NCI-H1105 (cell line): ENCODE results near the gene ADCK1.
"Not testable (repeated sequence)": the region's sequence is repeated elsewhere in the genome, so short reads cannot be mapped to it uniquely, and the experiment has no call there.

Source experiments
- DNase-seq: peaks from one replicate; lab custom pipeline; 2025; lab: John Stamatoyannopoulos, UW

ADCK1 gene

DNA sequence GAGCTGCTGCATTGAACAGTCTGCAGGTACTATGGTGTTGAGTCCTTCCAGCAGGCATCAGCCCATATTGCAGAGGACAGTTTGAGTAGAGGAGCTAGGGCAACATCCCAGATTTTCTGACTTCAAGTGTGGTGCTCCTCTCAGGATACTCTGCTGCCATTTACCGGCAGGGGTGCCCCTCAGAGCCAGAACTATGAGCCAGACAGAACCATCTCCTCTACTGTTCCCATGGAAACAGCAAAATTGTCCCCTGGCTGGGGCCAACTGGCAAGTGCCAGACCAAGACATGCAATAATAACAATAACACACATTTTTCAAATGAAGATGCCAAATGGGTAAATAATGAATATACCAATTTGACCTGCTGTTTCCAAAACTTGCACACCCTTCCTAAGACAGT, 102.9 kb downstream of the ADCK1 start:
- DNase-seq = no peak

DNA sequence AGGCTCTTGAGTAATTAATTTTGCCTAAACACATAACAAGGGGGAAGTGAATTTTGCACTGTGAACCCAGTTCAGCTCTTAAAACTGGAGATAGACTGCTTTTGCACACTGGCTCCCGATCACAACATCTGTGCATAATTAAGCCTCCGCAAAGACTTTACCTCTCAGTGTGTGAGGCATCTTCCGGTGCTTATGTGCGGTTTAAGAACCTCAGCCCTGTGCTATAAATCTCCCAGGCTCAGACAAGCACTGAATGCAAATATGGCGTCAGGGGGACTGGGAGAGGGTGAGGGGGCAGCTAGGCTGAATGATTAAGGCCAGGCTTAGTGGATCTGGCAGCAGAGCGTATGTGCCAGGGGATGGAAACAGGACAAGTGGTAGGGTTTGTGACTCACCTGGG, 103.3 kb downstream of the ADCK1 start:
- no peak for DNase-seq

DNA sequence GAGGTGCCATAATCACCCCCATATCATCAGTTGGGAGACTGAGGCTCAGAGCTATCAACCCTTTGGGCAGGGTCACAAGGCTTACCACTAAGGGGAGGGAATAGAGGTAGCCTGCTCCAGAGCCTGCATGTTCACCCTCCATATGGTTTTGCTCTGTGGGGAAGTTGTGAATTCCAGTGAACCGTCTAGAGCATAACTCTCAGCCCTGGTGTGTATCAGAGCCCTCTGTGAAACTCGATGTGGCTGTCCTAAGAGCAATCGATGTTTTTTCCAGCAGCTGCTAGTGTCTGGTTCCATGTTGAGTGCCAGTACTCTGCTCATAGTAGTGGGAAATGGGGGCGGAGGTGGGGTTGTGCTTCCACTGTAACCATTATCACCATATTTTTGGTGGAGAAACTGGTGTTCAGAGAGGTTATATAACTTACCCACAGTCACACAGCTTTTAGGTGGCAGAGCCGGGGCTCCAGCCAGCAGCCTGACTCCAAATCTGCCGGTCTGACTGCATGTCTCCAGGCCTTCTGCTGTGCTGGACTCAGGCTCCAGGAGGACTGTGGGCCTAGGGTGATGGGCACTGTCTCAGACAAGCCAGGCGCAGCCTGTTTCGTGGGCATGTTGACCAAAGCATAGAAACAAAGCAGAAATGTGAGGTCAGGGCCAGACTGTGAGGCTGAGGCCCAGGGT, 104.2 kb downstream of the ADCK1 start:
- no peak for DNase-seq

DNA sequence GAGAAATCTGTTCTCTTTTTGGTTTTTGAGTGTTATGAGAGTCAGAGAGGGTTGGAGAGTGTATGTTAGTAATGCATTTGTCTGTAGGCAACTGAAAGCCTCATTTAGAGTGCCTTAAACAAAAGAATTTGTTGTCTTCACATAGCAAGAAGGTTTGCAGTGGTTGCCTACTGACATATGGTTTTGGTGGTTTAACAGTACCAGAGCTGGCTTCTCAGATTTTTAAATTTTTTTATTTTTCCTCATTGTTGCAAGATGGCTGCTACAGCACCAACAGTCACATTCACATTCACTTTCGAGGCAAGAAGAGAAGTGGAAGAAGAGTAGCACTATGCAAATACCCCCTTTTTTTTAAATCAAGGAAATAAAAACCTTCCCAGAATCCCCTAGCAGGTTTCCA, 106.5 kb downstream of the ADCK1 start:
- DNase-seq = no peak

DNA sequence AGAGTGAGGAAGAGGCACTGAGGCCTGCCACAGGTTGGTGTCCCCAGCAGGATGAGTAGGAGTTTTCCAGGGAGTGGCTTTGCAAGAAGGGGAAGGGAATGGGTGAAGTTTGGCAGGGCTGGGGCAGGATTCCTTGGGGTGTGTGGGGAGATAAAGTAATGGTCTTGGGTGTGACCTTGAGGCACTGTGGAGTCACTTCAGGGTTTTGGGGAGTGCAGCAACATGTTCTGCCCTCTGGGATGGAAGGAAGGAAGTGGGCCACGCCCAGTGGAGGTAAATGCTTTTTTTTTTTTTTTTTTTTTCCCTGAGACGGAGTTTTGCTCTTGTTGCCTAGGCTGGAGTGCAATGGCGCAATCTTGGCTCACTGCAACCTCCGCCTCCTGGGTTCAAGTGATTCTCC, 108.9 kb downstream of the ADCK1 start:
- DNase-seq = no peak

DNA sequence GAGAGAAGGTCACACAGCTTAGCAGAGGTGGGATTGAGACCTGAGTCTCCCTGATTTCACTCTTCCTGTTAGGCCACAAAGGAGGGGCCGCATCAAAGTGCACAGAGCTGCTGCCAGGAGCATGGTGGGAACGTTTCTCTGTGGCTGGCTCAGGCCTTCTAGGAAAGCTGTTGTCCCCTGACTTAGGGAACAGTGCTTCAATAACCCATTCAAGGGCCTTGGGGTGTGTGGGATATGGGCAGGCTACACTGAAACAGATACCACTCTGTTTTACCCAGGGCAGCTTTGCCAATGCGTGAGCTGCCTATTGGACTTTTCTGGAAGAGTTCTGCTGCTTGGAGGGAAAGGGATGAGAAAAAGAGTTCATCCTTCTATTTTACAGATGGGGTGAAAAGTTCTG, 110.0 kb downstream of the ADCK1 start:
- DNase-seq = no peak

DNA sequence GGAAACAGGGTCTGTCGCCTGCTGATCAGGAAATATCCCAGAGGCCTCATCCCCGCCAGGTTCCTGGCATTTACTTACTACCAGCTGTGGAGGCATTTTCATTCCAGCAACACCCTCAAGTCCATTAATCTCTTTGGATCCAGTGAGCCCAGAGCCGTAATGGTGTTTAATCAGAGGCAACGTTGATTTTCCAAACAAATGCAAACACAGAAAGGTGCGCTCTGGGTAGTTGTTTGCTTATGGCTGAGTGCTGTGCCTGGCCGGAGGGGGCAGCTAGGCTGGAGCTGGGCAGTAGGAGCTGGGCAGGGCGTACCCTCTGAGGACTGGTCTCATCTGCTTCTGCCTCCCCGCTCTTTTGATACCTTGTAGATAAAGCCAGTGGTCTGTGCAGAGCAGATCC, 110.6 kb downstream of the ADCK1 start:
- DNase-seq = no peak

DNA sequence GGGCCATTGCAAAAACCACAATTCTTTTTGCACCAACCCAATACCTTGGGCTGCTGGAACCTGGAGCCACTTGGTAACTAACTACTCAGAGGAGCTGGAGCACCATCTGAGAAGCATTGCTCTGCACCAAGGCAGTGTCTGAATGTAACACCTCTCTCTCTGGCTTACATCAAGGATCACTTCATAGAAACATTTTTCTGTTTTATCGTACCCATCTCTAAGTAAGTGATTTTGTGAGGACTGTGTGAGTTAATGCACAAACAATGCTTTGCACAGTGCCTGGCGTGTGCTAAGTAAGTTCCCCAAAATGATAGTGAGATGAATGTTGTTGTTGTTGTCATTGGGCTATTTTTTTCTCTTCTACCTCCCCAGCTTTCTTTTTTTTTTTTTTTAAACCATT, 111.4 kb downstream of the ADCK1 start:
- DNase-seq = no peak

DNA sequence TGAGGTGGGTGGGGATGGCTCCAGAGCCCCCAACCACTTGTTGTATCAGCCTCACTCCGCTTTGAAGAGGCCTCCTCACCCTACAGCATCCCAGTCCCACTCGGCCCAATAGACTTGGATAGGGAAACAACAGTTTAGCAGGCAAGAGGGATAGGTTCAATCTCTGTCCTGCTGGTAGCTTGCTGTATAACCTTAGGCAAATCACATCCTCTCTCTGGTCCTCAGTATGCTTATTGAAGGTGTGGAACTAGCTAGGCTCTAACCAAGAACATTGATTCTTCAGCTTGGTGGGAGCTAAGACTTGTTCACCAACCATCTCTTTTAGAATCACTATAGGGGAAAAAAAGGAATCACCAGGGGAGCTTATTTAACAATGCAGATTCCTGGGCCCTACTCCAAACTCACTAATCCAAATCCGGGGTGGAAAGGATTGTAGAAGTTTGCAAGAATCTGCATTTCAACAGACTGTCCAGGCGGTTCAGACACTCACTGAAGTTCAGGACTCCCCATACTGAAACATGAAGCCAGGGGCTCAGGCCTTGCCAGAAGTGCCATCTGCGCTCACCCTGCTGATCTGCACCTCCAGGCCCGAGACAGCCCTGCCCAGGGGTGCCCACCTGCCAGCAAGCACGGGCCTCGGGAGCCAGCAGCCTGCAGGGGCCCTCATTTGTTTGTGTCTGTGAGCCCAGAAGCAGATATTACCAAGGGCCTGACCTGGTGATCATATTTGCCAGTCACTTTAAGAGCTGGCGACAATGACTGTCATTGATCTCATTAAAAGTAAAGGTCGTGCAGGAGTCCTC, 113.0 kb downstream of the ADCK1 start:
- no peak for DNase-seq

DNA sequence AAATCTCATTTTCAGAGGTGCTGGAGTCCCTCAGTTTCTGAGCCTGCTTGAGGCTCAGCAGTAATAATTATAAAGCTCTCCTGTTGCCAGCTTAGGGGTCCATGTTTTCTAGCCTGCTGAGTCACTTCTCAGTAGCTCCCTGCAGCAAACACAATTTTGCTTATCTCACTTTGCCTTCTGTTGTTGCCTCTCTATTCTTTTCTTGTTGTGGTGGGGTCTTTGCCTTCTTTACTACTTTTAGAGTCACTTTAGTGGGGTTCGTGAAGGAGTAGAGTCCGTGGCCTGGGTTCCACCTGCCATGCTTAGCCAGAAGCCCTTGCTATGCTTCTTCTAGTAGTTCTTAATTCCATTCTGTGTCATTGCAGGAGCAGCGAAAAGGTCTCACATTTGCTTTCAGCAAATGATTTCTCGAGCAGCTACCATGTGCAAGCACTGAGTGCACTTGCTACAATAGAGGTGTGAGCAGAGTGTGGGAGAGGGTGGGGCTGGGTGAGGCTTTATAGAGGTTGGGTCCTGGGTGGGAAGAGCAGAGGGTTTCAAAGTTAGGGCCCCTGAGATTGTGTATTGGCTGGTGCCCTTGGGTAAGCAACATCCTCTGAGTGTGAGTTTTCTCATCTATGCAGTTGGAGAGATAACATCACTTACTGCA, 114.3 kb downstream of the ADCK1 start:
- no peak for DNase-seq

DNA sequence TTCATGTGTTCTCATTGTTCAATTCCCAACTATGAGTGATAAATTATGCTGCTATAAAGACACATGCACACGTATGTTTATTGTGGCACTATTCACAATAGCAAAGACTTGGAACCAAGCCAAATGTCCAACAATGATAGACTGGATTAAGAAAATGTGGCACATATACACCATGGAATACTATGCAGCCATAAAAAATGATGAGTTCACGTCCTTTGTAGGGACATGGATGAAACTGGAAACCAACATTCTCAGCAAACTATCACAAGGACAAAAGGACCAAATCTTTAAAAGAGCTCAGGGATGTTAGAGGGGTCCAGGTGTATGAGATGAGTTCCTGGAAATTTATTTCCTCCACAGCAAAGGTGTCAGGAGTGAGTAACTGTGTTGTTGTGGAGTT, 115.5 kb downstream of the ADCK1 start:
- DNase-seq = not testable (repeated sequence)

DNA sequence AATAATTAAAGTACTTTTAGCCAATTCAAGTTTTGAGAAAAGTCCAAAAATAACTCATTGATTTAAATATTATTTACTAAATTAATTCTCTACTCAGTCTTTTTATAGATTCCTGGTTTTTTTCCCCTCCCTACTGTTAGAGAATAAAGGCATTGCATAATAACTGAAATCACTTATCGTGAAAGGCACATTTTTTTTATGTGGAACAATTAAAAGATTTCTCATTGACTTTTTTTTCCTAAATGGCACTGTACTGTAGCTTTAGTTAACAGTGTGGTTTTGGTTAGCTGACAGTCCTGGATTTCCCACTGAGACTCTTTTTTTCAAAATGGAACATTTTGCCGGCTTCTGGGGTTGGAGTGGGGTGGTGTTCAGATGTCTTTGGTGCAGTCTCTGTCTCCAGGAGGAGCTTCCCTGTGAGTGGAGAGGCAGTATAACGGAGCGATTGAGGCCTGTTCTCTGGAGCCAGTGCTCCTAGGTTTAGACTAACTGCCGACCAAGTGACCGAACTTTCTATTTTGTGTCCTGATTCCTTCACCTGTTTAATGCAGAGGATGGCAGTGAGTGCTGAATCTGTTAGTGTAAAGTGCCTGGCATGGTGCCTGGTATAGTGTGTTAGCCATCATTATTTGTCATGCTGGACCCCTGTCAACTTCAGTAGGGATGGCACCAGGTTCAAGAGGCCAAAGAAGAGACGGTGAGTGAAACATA, 117.7 kb downstream of the ADCK1 start:
- no peak for DNase-seq

DNA sequence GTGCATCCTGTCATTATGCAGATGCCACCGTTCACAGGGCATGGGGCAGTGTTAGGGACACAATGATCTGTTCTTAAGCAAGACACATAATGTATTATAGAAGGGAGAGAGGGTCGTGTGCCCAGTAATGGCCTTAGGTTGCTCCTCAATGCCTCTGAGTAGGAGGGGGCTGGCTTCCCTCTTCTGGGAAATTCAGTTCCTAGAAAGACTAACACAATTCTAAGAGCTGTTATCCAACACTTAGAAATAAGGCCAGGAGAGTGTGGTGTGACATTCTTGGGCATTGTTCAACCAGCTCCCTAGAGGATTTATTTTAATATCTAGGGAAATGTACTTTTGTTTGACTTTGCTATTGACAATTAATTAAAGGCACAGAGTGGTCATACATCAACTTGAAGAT, 118.5 kb downstream of the ADCK1 start:
- no peak for DNase-seq

DNA sequence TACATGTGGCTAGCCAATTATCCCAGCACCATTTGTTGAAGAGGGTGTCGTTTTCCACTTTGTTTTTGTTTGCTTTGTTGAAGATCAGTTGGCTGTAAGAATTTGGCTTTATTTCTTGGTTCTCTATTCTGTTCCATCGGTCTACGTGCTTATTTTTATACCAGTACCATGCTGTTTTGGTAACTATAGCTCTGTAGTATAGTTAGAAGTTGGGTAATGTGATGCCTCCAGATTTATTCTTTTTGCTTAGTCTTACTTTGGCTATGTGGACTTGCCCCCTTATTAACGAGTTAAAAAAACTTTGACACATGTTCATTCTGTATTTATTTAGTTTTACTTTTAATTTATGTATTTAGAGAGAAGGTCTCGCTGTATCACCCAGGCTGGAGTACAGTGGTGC, 120.4 kb downstream of the ADCK1 start:
- DNase-seq = no peak

DNA sequence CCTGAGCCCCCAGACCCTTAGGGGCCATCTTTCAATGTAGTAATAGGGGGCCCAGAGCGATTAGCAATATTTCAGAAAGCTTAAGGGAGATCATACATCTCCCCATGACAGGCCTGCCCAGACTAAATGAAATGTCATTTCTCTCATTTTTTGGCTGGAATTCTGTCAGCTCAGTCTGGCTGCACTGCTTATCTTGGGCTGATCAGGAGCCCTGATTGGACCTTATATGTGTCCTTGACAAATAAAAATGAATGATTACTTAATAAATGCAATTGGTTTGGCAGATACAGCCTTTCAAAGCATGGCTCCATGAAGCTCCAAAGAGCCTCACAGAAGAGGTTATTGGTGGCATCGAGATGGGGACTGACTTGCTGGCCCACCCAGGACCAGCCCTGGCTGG, 121.9 kb downstream of the ADCK1 start:
- no peak for DNase-seq

DNA sequence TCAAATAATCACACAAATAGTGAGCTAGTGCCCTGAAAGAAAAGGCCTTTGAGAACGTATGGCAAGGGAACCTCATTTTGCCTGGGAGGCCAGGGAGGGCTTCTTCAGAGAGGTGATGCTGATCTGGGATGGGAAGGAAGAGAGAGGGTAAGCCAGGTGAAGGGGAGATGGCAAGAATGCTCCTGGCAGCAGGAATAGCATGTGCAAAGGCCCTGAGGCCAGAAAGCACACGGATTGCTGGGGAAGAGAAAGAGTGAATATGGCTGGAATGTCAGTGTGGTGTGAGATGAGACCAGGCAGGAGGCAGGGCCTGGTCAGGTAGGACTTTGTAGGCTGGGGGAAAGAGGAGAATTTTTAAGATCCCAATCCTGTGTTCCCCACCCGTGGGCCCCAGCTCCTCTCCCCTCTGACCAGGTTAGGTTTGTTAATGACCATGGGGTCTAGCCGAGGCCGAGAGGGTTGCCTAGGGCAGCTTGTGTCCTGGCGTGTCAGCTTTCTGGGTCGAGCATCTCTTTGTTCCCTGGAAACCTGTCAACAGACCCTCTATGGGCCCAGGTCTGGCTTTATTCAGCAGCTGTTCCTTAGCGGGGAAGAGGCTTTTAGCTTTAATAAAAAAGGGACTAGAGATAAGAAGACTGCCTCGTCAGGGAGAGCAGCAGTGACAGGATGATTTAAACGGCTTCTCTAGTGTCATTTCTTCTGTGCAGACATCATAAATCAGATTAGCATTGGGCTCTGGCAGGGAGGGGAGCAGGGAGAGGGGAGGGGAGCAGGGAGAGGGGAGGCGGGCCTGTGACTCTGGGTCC, 123.4 kb downstream of the ADCK1 start:
- DNase-seq = no peak

DNA sequence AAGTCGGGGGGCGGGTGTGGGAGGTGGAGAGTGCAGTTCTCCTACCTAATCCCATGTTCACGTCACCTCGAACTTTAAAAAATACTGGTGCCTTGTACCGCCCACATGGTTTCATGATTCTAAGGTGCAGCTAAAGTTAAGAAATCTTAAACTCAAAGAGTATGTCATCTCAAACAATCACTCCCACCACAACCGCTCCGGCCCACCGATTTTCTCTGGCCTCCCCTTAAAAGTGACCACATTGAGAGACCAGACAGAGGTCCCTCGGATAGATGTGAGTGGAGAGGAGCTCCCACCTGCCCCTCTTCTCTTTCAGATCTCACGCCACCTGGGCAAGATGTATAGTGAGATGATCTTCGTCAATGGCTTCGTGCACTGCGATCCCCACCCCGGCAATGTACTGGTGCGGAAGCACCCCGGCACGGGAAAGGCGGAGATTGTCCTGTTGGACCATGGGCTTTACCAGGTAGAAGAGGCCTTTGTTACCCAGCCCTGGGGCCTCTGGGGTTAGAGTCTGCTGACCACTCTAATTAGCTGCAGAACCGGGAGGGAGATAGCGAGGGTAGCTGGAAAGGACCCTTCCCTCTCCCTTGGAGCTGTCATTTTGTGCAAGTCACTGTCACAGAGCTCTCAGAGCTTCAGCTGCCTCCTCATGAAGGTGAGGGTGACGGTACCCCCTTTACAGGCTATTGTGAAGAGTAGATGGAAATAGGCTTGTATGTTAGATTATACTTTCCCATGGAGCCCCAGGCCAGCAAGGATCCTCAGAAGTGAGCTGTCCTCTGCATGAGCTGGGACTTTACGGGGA, 124.4 kb downstream of the ADCK1 start:
- DNase-seq = no peak

DNA sequence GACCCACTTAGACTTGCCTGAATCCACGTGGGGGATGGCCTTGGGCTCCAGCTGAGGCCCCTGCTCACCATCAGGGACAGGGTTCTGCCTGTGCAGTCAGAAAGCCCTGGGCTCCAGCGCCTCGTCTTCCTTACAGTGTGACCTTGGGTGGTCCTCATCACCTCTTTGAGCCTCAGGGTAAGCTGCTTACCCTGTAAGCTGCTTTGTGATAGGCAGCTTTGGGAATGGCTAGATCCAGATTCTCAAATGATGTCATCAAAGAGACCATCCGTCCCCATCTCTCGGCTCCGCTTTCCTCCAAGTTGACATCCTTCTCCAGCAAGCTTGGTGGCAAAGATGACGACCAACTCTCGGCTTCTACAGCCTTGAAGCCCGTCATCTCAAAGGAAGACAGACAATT, 127.0 kb downstream of the ADCK1 start:
- DNase-seq = no peak

DNA sequence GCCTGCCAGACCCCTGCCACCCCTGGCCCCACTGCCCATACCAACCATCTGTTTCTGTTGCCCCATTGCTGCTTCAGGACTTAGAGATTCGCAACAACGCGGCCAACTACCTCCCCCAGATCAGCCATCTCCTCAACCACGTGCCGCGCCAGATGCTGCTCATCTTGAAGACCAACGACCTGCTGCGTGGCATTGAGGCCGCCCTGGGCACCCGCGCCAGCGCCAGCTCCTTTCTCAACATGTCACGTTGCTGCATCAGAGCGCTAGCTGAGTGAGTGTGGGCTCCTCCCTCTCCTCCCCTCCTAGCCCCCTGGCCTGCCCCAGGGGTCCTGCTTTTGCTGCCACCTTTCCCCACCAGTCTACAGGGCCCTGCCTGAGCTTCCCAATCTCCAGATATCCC, 131.5 kb downstream of the ADCK1 start:
- no peak for DNase-seq

DNA sequence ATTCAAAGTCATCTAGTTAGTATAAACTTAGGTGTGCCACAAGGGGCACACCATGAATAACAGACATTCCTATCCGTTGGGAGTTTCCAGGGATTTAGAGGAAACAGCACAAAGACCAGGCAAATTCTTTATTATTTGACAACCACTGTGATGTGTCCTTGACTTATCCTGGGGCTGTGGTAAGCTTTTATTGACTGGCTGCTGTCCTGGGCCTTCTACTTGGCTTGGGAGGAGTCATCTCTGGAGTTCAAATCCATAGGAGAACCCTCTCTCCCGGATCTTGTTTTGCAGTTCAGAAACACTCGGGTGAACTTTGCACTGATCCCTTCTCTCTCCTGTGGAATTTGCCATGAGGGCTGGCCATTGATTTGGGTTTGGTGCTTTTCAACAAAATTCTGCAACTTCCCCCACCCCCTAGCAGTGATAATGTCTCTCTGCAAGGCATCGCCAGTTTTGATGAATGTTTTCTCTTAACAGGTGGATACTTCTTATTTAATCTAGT, 136.3 kb downstream of the ADCK1 start:
- no peak for DNase-seq

DNA sequence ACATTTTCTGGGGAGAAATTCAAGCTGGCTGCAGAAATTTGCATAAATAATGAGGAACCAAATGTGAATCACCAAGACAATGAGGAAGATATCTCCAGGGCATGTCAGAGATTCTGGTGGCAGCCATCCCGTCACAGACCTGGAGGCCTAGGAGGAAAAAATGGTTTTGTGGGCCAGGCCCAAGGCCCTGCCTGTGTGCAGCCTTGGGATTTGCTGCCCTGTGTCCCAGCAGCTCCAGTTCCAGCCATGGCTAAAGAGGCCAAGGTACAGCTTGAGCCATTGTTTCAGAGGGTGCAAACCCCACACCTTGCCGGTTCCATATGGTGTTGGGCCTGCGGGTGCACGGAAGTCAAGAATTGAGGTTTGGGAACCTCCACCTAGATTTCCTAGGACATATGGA, 147.5 kb downstream of the ADCK1 start:
- DNase-seq = no peak
